Neuronal stem cell (in vitro differentiated cells): ENCODE measurements around the gene HVCN1. TPM values are rescaled to one million over a fixed set of nuclear protein-coding genes. Genes with fewer than 3 reads are reported as not detected.
A peak's percentile ranks its signal among the peaks of the same experiment; 100 is the strongest.
"Not testable (repeated sequence)": the region's sequence is repeated elsewhere in the genome, so short reads cannot be mapped to it uniquely, and the experiment has no call there.

Experiments used
- DNase-seq: peaks from one replicate; pipeline ENCODE4 v3.0.0-alpha.2; 2013; ENCODE audit warnings: low spot score
- H2AFZ ChIP-seq: one replicate; pipeline ENCODE4 v1.6.1; 2013; ENCODE audit warnings: mild to moderate bottlenecking, low read length, inconsistent platforms
- H2AK5ac ChIP-seq: 2 replicates; pipeline ENCODE4 v1.6.1; 2013; ENCODE audit warnings: low read depth, mild to moderate bottlenecking, inconsistent platforms, low read length, moderate library complexity, mixed read lengths
- H2BK120ac ChIP-seq: 2 replicates; pipeline ENCODE4 v1.6.1; 2013; ENCODE audit warnings: low read depth, mild to moderate bottlenecking, inconsistent platforms, low read length, moderate library complexity, mixed read lengths
- H2BK12ac ChIP-seq: one replicate; pipeline ENCODE4 v1.6.1; 2013; ENCODE audit warnings: low read length, inconsistent platforms
- H2BK15ac ChIP-seq: 2 replicates; pipeline ENCODE4 v1.6.1; 2013; ENCODE audit warnings: mild to moderate bottlenecking, low read length, inconsistent platforms, mixed read lengths
- H2BK5ac ChIP-seq: one replicate; pipeline ENCODE4 v1.6.1; 2013; ENCODE audit warnings: inconsistent platforms, mild to moderate bottlenecking, low read length, moderate library complexity
- H3K14ac ChIP-seq: one replicate; pipeline ENCODE4 v1.6.1; 2013; ENCODE audit warnings: low read length, inconsistent platforms
- H3K18ac ChIP-seq: 2 replicates; pipeline ENCODE4 v1.6.1; 2013; ENCODE audit warnings: low read length, inconsistent platforms
- H3K23ac ChIP-seq: 2 replicates; pipeline ENCODE4 v1.6.1; 2013; ENCODE audit warnings: low read depth, mild to moderate bottlenecking, mixed read lengths, low read length, inconsistent platforms; ENCODE audit not compliant: poor library complexity
- H3K27ac ChIP-seq: replicated peaks from 3 replicates; pipeline ENCODE4 v1.5.1; 2013; ENCODE audit warnings: low read length, inconsistent platforms
- H3K27me3 ChIP-seq, 3 experiments: 2 replicates each; pipeline ENCODE4 v1.6.1; 2013; ENCODE audit warnings: low read length in 3 of 3, mild to moderate bottlenecking in 2 of 3, inconsistent platforms in 1 of 3, low read depth in 1 of 3, mixed read lengths in 1 of 3, moderate library complexity in 1 of 3; ENCODE audit not compliant: control insufficient read depth in 3 of 3, insufficient read depth in 3 of 3
- H3K36me3 ChIP-seq, 2 donors: replicated peaks in 1 of 2; 2 replicates each; pipeline ENCODE4 v1.6.1; 2013; ENCODE audit warnings: low read length in 2 of 2; ENCODE audit not compliant: control insufficient read depth in 2 of 2, insufficient read depth in 2 of 2
- H3K4ac ChIP-seq: 2 replicates; pipeline ENCODE4 v1.6.1; 2013; ENCODE audit warnings: inconsistent platforms, mild to moderate bottlenecking, low read length, moderate library complexity
- H3K4me1 ChIP-seq, 2 donors: 1 replicate in 1 of 2; 2 replicates in 1 of 2; pipeline ENCODE4 v1.6.1; 2013; ENCODE audit warnings: low read length in 2 of 2, low read depth in 1 of 2; ENCODE audit not compliant: control insufficient read depth in 2 of 2, insufficient read depth in 1 of 2
- H3K4me2 ChIP-seq: one replicate; pipeline ENCODE4 v1.6.1; 2013; ENCODE audit warnings: mild to moderate bottlenecking, low read length, inconsistent platforms; ENCODE audit not compliant: insufficient read depth, poor library complexity, severe bottlenecking
- H3K4me3 ChIP-seq, 2 donors: 2 replicates each; pipeline ENCODE4 v1.5.1; 2013; ENCODE audit warnings: low read length in 2 of 2, mild to moderate bottlenecking in 2 of 2, inconsistent platforms in 1 of 2, moderate library complexity in 1 of 2
- H3K79me1 ChIP-seq: one replicate; pipeline ENCODE4 v1.6.1; 2013; ENCODE audit warnings: low read depth, mild to moderate bottlenecking, inconsistent platforms, low read length, moderate library complexity
- H3K9ac ChIP-seq: one replicate; pipeline ENCODE4 v1.6.1; 2013; ENCODE audit warnings: mild to moderate bottlenecking, low read depth, low read length, inconsistent platforms; ENCODE audit not compliant: poor library complexity
- H3K9me3 ChIP-seq, 2 donors: replicated peaks in 1 of 2; 2 replicates each; pipeline versions ENCODE3 to v1.6.1; 2013; ENCODE audit warnings: low read length in 2 of 2, mild to moderate bottlenecking in 2 of 2, inconsistent platforms in 1 of 2, low read depth in 1 of 2, mixed read lengths in 1 of 2, moderate library complexity in 1 of 2; ENCODE audit not compliant: control insufficient read depth in 2 of 2, insufficient read depth in 1 of 2
- H4K8ac ChIP-seq: one replicate; pipeline ENCODE4 v1.6.1; 2013; ENCODE audit warnings: low read depth, mild to moderate bottlenecking, inconsistent platforms, low read length, moderate library complexity
- H4K91ac ChIP-seq: one replicate; pipeline ENCODE4 v1.6.1; 2013; ENCODE audit warnings: low read length, low read depth, mild to moderate bottlenecking, inconsistent platforms; ENCODE audit not compliant: poor library complexity
- WGBS, 2 donors: extraction: QIAGEN DNeasy Blood & Tissue Kit; methylation state at CpG; one replicate each; pipeline ENCODE4 v1.1.7; 2013; ENCODE audit warnings: missing lambda C conversion rate in 2 of 2, mixed read lengths in 1 of 2; ENCODE audit not compliant: insufficient read length in 2 of 2, insufficient replicate concordance in 1 of 2; ENCODE audit errors: extremely low coverage in 2 of 2; 5-methylcytosine and 5-hydroxymethylcytosine counted together
- polyA plus RNA-seq, 2 experiments: library from polyadenylated mRNA; stranded (reverse); fragments of 200-250 nt; gene quantifications; one replicate each; pipeline ENCODE4 v1.2.3, GENCODE V29; 2013

HVCN1 gene
- 11.0 TPM for polyA plus RNA-seq (2013, experiment 1 of 2)
- 11.1 TPM for polyA plus RNA-seq (2013, experiment 2 of 2)

GRCh38 chr12:110688446-110689280 is at the start of gene HVCN1:
Gene HVCN1, minus strand, starts transcription at chr12:110689115. Its CDS starts 5,870 bp downstream, at chr12:110683245.
- DNase-seq = peak; percentile 14
- Histone ChIP-seq H2AK5ac (peak within 1 kb of the TSS; percentile 83), H3K27me3 (peaks cover 0 to 63% (median 10%) of the 10 kb centered on the region in 3 experiments), H3K9me3 (peaks cover 0 to 4% of the 10 kb centered on the region in 2 donors), H2AFZ (peak within 1 kb of the TSS; percentile 89), H3K23ac (peak within 1 kb of the TSS; percentile 29), H3K4me3 (peak within 1 kb of the TSS; percentile 30 to 89), H3K18ac (peak within 1 kb of the TSS; percentile 99), H3K9ac (peak within 1 kb of the TSS; percentile 91), H3K79me1 (no peaks in the 10 kb centered on the region), H3K4me1 (peaks cover 0 to 13% of the 10 kb centered on the region in 2 donors), H3K36me3 (no peaks in the 10 kb centered on the region), H3K4ac (peak within 1 kb of the TSS; percentile 93), H4K8ac (peak within 1 kb of the TSS; percentile 100), H3K14ac (peak within 1 kb of the TSS; percentile 76), H2BK15ac (peak within 1 kb of the TSS; percentile 84), H2BK120ac (peak within 1 kb of the TSS; percentile 74), H3K4me2 (peak within 1 kb of the TSS; percentile 76), H2BK5ac (peak within 1 kb of the TSS; percentile 87), H4K91ac (peak within 1 kb of the TSS; percentile 11), H2BK12ac (peak within 1 kb of the TSS; percentile 64), H3K27ac (peak within 1 kb of the TSS; percentile 23)
- no CpG with 5 or more reads among the region's 64 CpGs for WGBS, 2 donors

DNA sequence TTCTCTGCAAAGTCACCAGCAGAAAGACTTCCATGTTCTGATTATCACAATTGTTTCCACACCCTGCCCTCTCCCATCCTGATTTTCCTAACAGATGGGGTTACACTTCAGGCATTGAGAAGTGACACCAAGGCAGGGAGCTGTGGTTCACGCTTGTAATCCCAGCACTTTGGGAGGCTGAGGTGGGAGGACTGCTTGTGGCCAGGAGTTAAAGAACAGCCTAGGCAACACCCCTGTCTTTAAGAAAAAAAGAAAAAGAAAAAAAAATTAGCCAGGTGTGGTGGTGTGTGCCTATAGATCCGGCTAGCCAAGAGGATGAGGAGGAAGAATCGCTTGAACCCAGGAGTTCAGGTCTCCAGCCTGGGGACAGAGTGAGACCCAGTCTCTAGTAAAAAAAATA is 48.6 kb upstream of the HVCN1 start:
- Histone ChIP-seq H3K14ac (no peak overlapping the region), H2BK12ac (no peak overlapping the region), H2BK120ac (no peak overlapping the region), H3K36me3 (peaks cover 8 to 74% of the 10 kb centered on the region in 2 donors), H3K4me3 (no peak overlapping the region), H3K27ac (no peak overlapping the region), H3K9ac (no peak overlapping the region), H4K91ac (no peak overlapping the region), H3K18ac (no peak overlapping the region), H3K79me1 (peaks cover 3% of the 10 kb centered on the region), H3K4me1 (peaks cover 11 to 23% of the 10 kb centered on the region in 2 donors), H3K9me3 (peaks cover 0 to 2% of the 10 kb centered on the region in 2 donors), H3K23ac (no peak overlapping the region), H2AK5ac (no peak overlapping the region), H3K4me2 (no peak overlapping the region), H3K4ac (no peak overlapping the region), H2BK5ac (no peak overlapping the region), H4K8ac (no peak overlapping the region), H2AFZ (no peak overlapping the region), H3K27me3 (no peaks in the 10 kb centered on the region), H2BK15ac (no peak overlapping the region)
- no peak for DNase-seq
- WGBS, 2 donors = no CpG with 5 or more reads among the region's 3 CpGs

- H3K9ac ChIP-seq, H2BK12ac ChIP-seq, H3K4me3 ChIP-seq, H3K4me2 ChIP-seq, H3K4ac ChIP-seq, H2BK15ac ChIP-seq, H4K8ac ChIP-seq, H3K14ac ChIP-seq, H3K27me3 ChIP-seq, DNase-seq, H3K18ac ChIP-seq, H4K91ac ChIP-seq, H3K79me1 ChIP-seq, H2BK5ac ChIP-seq, H3K23ac ChIP-seq, H3K9me3 ChIP-seq, H2AK5ac ChIP-seq, H3K27ac ChIP-seq, H2AFZ ChIP-seq, H2BK120ac ChIP-seq: not testable (repeated sequence)
- WGBS, 2 donors = no CpG with 5 or more reads among the region's 5 CpGs
- peaks cover 8 to 79% of the 10 kb centered on the region in 2 donors for H3K36me3 ChIP-seq
- H3K4me1 ChIP-seq = peaks cover 11 to 23% of the 10 kb centered on the region in 2 donors
These were observed 48.1 kb upstream of the HVCN1 start for GRCh38 chr12:110737016-110737415.

- no peak overlapping the region for H2BK5ac ChIP-seq
- H3K27ac ChIP-seq = no peak overlapping the region
- H3K4me1 ChIP-seq = peaks cover 5 to 8% of the 10 kb centered on the region in 2 donors
- H3K36me3 ChIP-seq = peaks cover 20 to 98% of the 10 kb centered on the region in 2 donors
- H3K14ac ChIP-seq = no peak overlapping the region
- H2AK5ac ChIP-seq = no peak overlapping the region
- no peak overlapping the region for H3K18ac ChIP-seq
- WGBS, 2 donors = no CpG with 5 or more reads among the region's 1 CpG
- no peak overlapping the region for H4K91ac ChIP-seq
- peaks cover 0 to 2% of the 10 kb centered on the region in 2 donors for H3K9me3 ChIP-seq
- no peak overlapping the region for H2BK120ac ChIP-seq
- no peak overlapping the region for H4K8ac ChIP-seq
- no peaks in the 10 kb centered on the region for H3K27me3 ChIP-seq
- H3K23ac ChIP-seq = peak overlapping the region; percentile 43
- no peak overlapping the region for H2BK12ac ChIP-seq
- no peak overlapping the region for H3K4me2 ChIP-seq
- H2AFZ ChIP-seq = no peak overlapping the region
- H3K9ac ChIP-seq = no peak overlapping the region
- DNase-seq = no peak
- H3K4ac ChIP-seq = no peak overlapping the region
- no peak overlapping the region for H3K4me3 ChIP-seq
- H3K79me1 ChIP-seq = peaks cover 3% of the 10 kb centered on the region
- H2BK15ac ChIP-seq = no peak overlapping the region
These were observed 45.0 kb upstream of the HVCN1 start for GRCh38 chr12:110733900-110734299.
